Uterus (tissue), 4 donors: ENCODE data around the gene PLA2G5. TPM values are rescaled to one million over a fixed set of nuclear protein-coding genes. Genes with fewer than 3 reads are reported as not detected.

Experiments
- DNase-seq, 2 donors: peaks; one replicate each; pipeline ENCODE4 v3.0.0-alpha.2; 2019 to 2020
- H3K27ac ChIP-seq, 2 donors: fragments of 200-600 bp; sonication (generic); 1 replicate in 1 of 2; 2 replicates in 1 of 2; pipeline ENCODE4 v1.5.1; 2016 to 2018
- H3K27me3 ChIP-seq, 2 donors: fragments of 200-600 bp; sonication (generic); one replicate each; pipeline ENCODE4 v1.5.1; 2018 to 2019; ENCODE audit warnings: control low read depth in 1 of 2
- H3K36me3 ChIP-seq, 2 donors: fragments of 200-600 bp; sonication (generic); one replicate each; pipeline ENCODE4 v1.5.1; 2019; ENCODE audit warnings: control low read depth in 1 of 2
- H3K4me1 ChIP-seq, 2 donors: fragments of 200-600 bp; sonication (generic); one replicate each; pipeline ENCODE4 v1.5.1; 2018 to 2019; ENCODE audit warnings: control low read depth in 1 of 2
- H3K4me3 ChIP-seq, 2 donors: fragments of 200-600 bp; sonication (generic); 1 replicate in 1 of 2; 2 replicates in 1 of 2; pipeline ENCODE4 v1.5.1; 2018 to 2019; ENCODE audit warnings: mild to moderate bottlenecking in 1 of 2
- H3K9me3 ChIP-seq, 2 donors: fragments of 200-600 bp; sonication (generic); one replicate each; pipeline ENCODE4 v1.5.1; 2019; ENCODE audit warnings: control low read depth in 1 of 2
- CTCF ChIP-seq, 4 experiments: fragments of 200-600 bp in 2 of 4; fragments of 450-650 bp in 2 of 4; sonication (generic) in 2 of 4; IDR thresholded peaks; one replicate each; pipeline ENCODE4 v1.5.1; 2016 to 2019; ENCODE audit warnings: antibody characterized with exemption in 4 of 4, mild to moderate bottlenecking in 2 of 4, moderate library complexity in 1 of 4
- POLR2A ChIP-seq, 2 donors: fragments of 450-650 bp; IDR thresholded peaks; one replicate each; pipeline ENCODE4 v1.6.1; 2016; ENCODE audit warnings: antibody characterized with exemption in 2 of 2, mild to moderate bottlenecking in 1 of 2, moderate library complexity in 1 of 2
- intact Hi-C: fragments of 100-400 bp; cut with DNase I; formaldehyde crosslinking; loops from one replicate; pipeline ENCODE4 v1.15.1; 2023; ENCODE audit warnings: low total_unique reads
- total RNA-seq, 4 donors: library from RNA; depleted of rRNA in 3 of 4; stranded (reverse); fragments of >200 nt in 3 of 4; gene quantifications; one replicate each; pipeline versions ENCODE4 v1.1.0 to v1.2.4, GENCODE V29; 2014 to 2023
- donor health status: DM: yes; HTN: yes; CAD: no.

The PLA2G5 gene
- total RNA-seq, 4 donors from 2014 or later, result 3.1 TPM; not detected in 3

GRCh38 chr1:20115479-20115878 lies 45.5 kb downstream of the PLA2G5 start:
- no peak overlapping the region for H3K27ac ChIP-seq
- no peak for DNase-seq
- no peaks in the 10 kb centered on the region for H3K4me1 ChIP-seq

GRCh38 chr1:20115916-20116315 lies 45.9 kb downstream of the PLA2G5 start:
- DNase-seq, result no peak
- no peaks in the 10 kb centered on the region for H3K4me1 ChIP-seq
- intact Hi-C loops, result no loop called here
- H3K4me3 ChIP-seq, result no peak overlapping the region
- H3K27ac ChIP-seq, result no peak overlapping the region
- H3K36me3 ChIP-seq, result no peaks in the 10 kb centered on the region
- no peaks in the 10 kb centered on the region for H3K9me3 ChIP-seq
- no peaks in the 10 kb centered on the region for H3K27me3 ChIP-seq
- TF ChIP-seq CTCF (IDR thresholded peaks at IDR 0.05) (no peak), POLR2A (IDR thresholded peaks at IDR 0.05) (no peak)

More at GRCh38 chr1:20115479-20115878, 45.5 kb downstream of the PLA2G5 start:
- no peaks in the 10 kb centered on the region for H3K9me3 ChIP-seq
- no peak overlapping the region for H3K4me3 ChIP-seq
- no peaks in the 10 kb centered on the region for H3K36me3 ChIP-seq
- intact Hi-C loops, result no loop called here
- H3K27me3 ChIP-seq, result no peaks in the 10 kb centered on the region
- TF ChIP-seq POLR2A (IDR thresholded peaks at IDR 0.05), result no peak
- TF ChIP-seq CTCF (IDR thresholded peaks at IDR 0.05), result no peak

GRCh38 chr1:20117236-20117635 lies 47.2 kb downstream of the PLA2G5 start:
- TF ChIP-seq CTCF (IDR thresholded peaks at IDR 0.05), result no peak
- TF ChIP-seq POLR2A (IDR thresholded peaks at IDR 0.05), result no peak
- Histone ChIP-seq H3K27ac (no peak overlapping the region), H3K27me3 (no peaks in the 10 kb centered on the region), H3K36me3 (no peaks in the 10 kb centered on the region), H3K9me3 (no peaks in the 10 kb centered on the region), H3K4me1 (no peaks in the 10 kb centered on the region), H3K4me3 (no peak overlapping the region)
- DNase-seq, result no peak
- intact Hi-C loops, result no loop called here

GRCh38 chr1:20119347-20119746 lies 49.4 kb downstream of the PLA2G5 start, which contains the start of gene PLA2G2D:
Gene PLA2G2D (minus strand): TSS chr1:20119536. CDS start chr1:20119498, 38 bp downstream.
- Histone ChIP-seq H3K4me3 (no peak within 1 kb of the TSS), H3K4me1 (no peaks in the 10 kb centered on the region), H3K27ac (no peak within 1 kb of the TSS), H3K36me3 (no peaks in the 10 kb centered on the region), H3K9me3 (no peaks in the 10 kb centered on the region), H3K27me3 (no peaks in the 10 kb centered on the region)
- no peak for DNase-seq
- intact Hi-C loops, result no loop called here
- TF ChIP-seq CTCF (IDR thresholded peaks at IDR 0.05), result no peak
- TF ChIP-seq POLR2A (IDR thresholded peaks at IDR 0.05), result no peak

- TF ChIP-seq POLR2A (IDR thresholded peaks at IDR 0.05), result no peak
- TF ChIP-seq CTCF (IDR thresholded peaks at IDR 0.05), result no peak
- intact Hi-C loops, result no loop called here
- no peak overlapping the region for H3K4me3 ChIP-seq
- no peaks in the 10 kb centered on the region for H3K9me3 ChIP-seq
- H3K27me3 ChIP-seq, result no peaks in the 10 kb centered on the region
- no peaks in the 10 kb centered on the region for H3K4me1 ChIP-seq
- no peaks in the 10 kb centered on the region for H3K36me3 ChIP-seq
- DNase-seq, result no peak
- no peak overlapping the region for H3K27ac ChIP-seq
These were observed 50.8 kb downstream of the PLA2G5 start for GRCh38 chr1:20120796-20121195.
